Mononuclear cell (primary cell): ENCODE results near the gene KAZN. TPM values are rescaled to one million over a fixed set of nuclear protein-coding genes. Genes with fewer than 3 reads are reported as not detected.

ENCODE experiments used
- H3K27me3 ChIP-seq: 2 replicates; pipeline ENCODE4 v1.6.0; 2011; ENCODE audit warnings: low read length, control low read depth; ENCODE audit not compliant: insufficient read depth
- H3K4me1 ChIP-seq: 2 replicates; pipeline ENCODE4 v1.5.1; 2011; ENCODE audit warnings: mild to moderate bottlenecking, low read length, control low read depth; ENCODE audit not compliant: insufficient read depth
- H3K4me3 ChIP-seq: 2 replicates; pipeline ENCODE4 v1.5.1; 2011; ENCODE audit warnings: mild to moderate bottlenecking, low read length, moderate library complexity
- H3K9me3 ChIP-seq: 2 replicates; pipeline ENCODE4 v1.5.1; 2011; ENCODE audit warnings: low read depth, mild to moderate bottlenecking, control low read depth, low read length
- total RNA-seq: library from RNA; depleted of rRNA; stranded (reverse); fragments of >200 nt; gene quantifications from one replicate; pipeline ENCODE4 v1.2.3, GENCODE V29; 2012

The KAZN gene
- total RNA-seq, 1 donor, result 0.31 TPM

- no peaks in the 10 kb centered on the region for H3K27me3 ChIP-seq
- no peak overlapping the region for H3K4me3 ChIP-seq
- H3K9me3 ChIP-seq, result no peaks in the 10 kb centered on the region
- peaks cover 8% of the 10 kb centered on the region for H3K4me1 ChIP-seq
These were observed 147.9 kb downstream of the KAZN start for GRCh38 chr1:14746393-14746792.

- Histone ChIP-seq H3K27me3 (no peaks in the 10 kb centered on the region), H3K9me3 (no peaks in the 10 kb centered on the region)
These were observed 149.7 kb downstream of the KAZN start for GRCh38 chr1:14748151-14748550.

GRCh38 chr1:14748977-14749376, 150.5 kb downstream of the KAZN start:
- no peaks in the 10 kb centered on the region for H3K4me1 ChIP-seq
- H3K27me3 ChIP-seq, result no peaks in the 10 kb centered on the region
- no peak overlapping the region for H3K4me3 ChIP-seq
- H3K9me3 ChIP-seq, result no peaks in the 10 kb centered on the region

More at GRCh38 chr1:14748151-14748550, 149.7 kb downstream of the KAZN start:
- Histone ChIP-seq H3K4me1 (no peaks in the 10 kb centered on the region), H3K4me3 (no peak overlapping the region)

- H3K27me3 ChIP-seq, result no peaks in the 10 kb centered on the region
These were observed 152.0 kb downstream of the KAZN start for GRCh38 chr1:14750490-14750889.

GRCh38 chr1:14755518-14756252, 157.2 kb downstream of the KAZN start:
- Histone ChIP-seq H3K4me1 (no peaks in the 10 kb centered on the region), H3K27me3 (no peaks in the 10 kb centered on the region), H3K4me3 (no peak overlapping the region), H3K9me3 (no peaks in the 10 kb centered on the region)

More at GRCh38 chr1:14750490-14750889, 152.0 kb downstream of the KAZN start:
- H3K9me3 ChIP-seq, result no peaks in the 10 kb centered on the region
- H3K4me1 ChIP-seq, result no peaks in the 10 kb centered on the region
- H3K4me3 ChIP-seq, result no peak overlapping the region

- Histone ChIP-seq H3K4me1 (no peaks in the 10 kb centered on the region), H3K27me3 (no peaks in the 10 kb centered on the region), H3K9me3 (no peaks in the 10 kb centered on the region), H3K4me3 (no peak overlapping the region)
These were observed 158.3 kb downstream of the KAZN start for GRCh38 chr1:14756589-14757285.

- Histone ChIP-seq H3K4me1 (no peaks in the 10 kb centered on the region), H3K4me3 (no peak overlapping the region), H3K27me3 (no peaks in the 10 kb centered on the region), H3K9me3 (no peaks in the 10 kb centered on the region)
These were observed 158.8 kb downstream of the KAZN start for GRCh38 chr1:14757286-14757625.

- Histone ChIP-seq H3K4me3 (no peak overlapping the region), H3K9me3 (no peaks in the 10 kb centered on the region), H3K4me1 (no peaks in the 10 kb centered on the region), H3K27me3 (no peaks in the 10 kb centered on the region)
These were observed 160.7 kb downstream of the KAZN start for GRCh38 chr1:14759042-14759818.

- H3K27me3 ChIP-seq, result no peaks in the 10 kb centered on the region
- no peaks in the 10 kb centered on the region for H3K4me1 ChIP-seq
- no peak overlapping the region for H3K4me3 ChIP-seq
- no peaks in the 10 kb centered on the region for H3K9me3 ChIP-seq
These were observed 161.4 kb downstream of the KAZN start for GRCh38 chr1:14759843-14760242.

GRCh38 chr1:14760780-14761179, 162.3 kb downstream of the KAZN start:
- H3K9me3 ChIP-seq, result no peaks in the 10 kb centered on the region
- no peaks in the 10 kb centered on the region for H3K27me3 ChIP-seq

GRCh38 chr1:14761291-14762153, 163.0 kb downstream of the KAZN start:
- Histone ChIP-seq H3K4me1 (no peaks in the 10 kb centered on the region), H3K4me3 (no peak overlapping the region), H3K27me3 (no peaks in the 10 kb centered on the region), H3K9me3 (no peaks in the 10 kb centered on the region)

More at GRCh38 chr1:14760780-14761179, 162.3 kb downstream of the KAZN start:
- Histone ChIP-seq H3K4me3 (no peak overlapping the region), H3K4me1 (no peaks in the 10 kb centered on the region)

GRCh38 chr1:14763977-14764376, 165.5 kb downstream of the KAZN start:
- H3K27me3 ChIP-seq, result no peaks in the 10 kb centered on the region
- no peaks in the 10 kb centered on the region for H3K9me3 ChIP-seq
- H3K4me3 ChIP-seq, result no peak overlapping the region
- H3K4me1 ChIP-seq, result no peaks in the 10 kb centered on the region

GRCh38 chr1:14765773-14766172, 167.3 kb downstream of the KAZN start:
- H3K4me1 ChIP-seq, result no peaks in the 10 kb centered on the region
- H3K9me3 ChIP-seq, result no peaks in the 10 kb centered on the region
- no peaks in the 10 kb centered on the region for H3K27me3 ChIP-seq
- no peak overlapping the region for H3K4me3 ChIP-seq

- no peaks in the 10 kb centered on the region for H3K9me3 ChIP-seq
- no peak overlapping the region for H3K4me3 ChIP-seq
- no peaks in the 10 kb centered on the region for H3K27me3 ChIP-seq
- H3K4me1 ChIP-seq, result no peaks in the 10 kb centered on the region
These were observed 168.6 kb downstream of the KAZN start for GRCh38 chr1:14767075-14767474.
